Coronary artery (tissue), 2 donors: ENCODE measurements around the gene PRKN.

Experiments used
- DNase-seq: peaks from one replicate; pipeline ENCODE4 v3.0.0-alpha.2; 2017; ENCODE audit warnings: low spot score
- H3K27ac ChIP-seq, 2 donors: fragments of 200-600 bp; sonication (generic); one replicate each; pipeline ENCODE4 v1.5.1; 2016 to 2019
- H3K4me3 ChIP-seq: fragments of 200-600 bp; sonication (generic); 2 replicates; pipeline ENCODE4 v1.5.1; 2016; ENCODE audit warnings: mild to moderate bottlenecking, moderate library complexity
- TF ChIP-seq, protein P1 (sequence below): fragments of 200-600 bp; sonication (generic); IDR thresholded peaks from one replicate; pipeline ENCODE4 v1.5.1; 2019; ENCODE audit warnings: antibody characterized with exemption

Gene PRKN

DNA sequence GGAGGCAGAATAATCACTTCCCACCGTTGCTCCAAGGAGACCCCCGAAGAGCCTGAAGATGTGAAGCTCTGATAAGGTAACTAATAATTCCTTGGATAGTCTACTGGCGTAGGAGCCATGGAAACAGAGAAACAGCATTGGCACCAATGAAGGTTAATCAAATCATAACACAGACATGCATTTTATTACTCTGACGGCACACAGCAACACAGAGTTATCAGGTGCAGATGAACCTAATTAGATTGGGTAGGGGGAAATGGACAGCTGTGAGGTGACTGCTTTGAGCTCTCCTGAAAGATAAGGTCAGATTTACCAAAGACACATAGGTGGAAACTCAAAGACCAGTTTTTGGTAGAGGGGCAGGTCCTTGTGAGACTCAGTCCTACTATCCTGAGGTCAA lies 909.7 kb downstream of the PRKN start:
- no peak for DNase-seq
- TF ChIP-seq, protein P1, sequence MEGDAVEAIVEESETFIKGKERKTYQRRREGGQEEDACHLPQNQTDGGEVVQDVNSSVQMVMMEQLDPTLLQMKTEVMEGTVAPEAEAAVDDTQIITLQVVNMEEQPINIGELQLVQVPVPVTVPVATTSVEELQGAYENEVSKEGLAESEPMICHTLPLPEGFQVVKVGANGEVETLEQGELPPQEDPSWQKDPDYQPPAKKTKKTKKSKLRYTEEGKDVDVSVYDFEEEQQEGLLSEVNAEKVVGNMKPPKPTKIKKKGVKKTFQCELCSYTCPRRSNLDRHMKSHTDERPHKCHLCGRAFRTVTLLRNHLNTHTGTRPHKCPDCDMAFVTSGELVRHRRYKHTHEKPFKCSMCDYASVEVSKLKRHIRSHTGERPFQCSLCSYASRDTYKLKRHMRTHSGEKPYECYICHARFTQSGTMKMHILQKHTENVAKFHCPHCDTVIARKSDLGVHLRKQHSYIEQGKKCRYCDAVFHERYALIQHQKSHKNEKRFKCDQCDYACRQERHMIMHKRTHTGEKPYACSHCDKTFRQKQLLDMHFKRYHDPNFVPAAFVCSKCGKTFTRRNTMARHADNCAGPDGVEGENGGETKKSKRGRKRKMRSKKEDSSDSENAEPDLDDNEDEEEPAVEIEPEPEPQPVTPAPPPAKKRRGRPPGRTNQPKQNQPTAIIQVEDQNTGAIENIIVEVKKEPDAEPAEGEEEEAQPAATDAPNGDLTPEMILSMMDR = no peak
- Histone ChIP-seq H3K4me3 (no peak overlapping the region), H3K27ac (no peak overlapping the region)

DNA sequence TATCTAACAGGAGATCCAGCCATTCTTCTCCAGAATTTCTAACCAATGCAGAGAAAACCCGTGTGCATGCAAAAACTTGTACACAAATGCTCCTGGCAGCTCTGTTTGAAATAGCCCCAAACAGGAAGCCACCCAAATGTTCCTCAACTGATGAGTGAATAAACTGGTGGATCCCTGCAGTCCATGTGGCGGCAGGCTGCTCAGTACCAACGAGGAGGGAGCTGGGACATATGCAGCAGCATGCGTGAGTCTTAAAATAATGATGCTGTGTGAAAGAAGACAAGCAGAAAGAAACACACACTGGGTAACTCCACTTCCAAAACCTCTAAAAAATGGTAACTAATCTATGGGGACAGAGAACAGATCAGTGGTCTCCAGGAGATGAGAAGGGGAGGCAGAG lies 911.6 kb downstream of the PRKN start:
- no peak overlapping the region for H3K27ac ChIP-seq
- no peak overlapping the region for H3K4me3 ChIP-seq
- TF ChIP-seq, protein P1 = no peak
- DNase-seq = no peak

DNA sequence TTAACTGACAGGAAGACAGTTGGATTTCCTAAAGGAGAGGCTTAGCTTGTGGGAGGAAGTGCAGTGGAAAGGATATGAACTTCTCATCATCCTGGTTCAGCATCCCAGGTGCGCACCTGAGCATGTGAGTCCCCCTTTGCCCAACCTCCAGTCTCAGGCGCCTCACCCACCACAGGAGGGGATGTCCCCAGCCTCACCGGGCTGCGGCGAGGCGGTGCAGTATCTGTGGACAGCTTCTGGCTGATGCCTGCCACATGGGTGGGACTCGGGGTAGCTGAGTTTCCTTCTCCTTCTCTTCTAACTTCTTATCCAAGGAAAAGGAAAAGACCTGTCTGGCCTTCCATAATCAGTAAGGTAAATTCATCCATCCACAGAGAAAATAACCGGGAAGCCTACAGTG lies 914.4 kb downstream of the PRKN start:
- DNase-seq = no peak
- Histone ChIP-seq H3K27ac (no peak overlapping the region), H3K4me3 (no peak overlapping the region)
- TF ChIP-seq, protein P1 = no peak

DNA sequence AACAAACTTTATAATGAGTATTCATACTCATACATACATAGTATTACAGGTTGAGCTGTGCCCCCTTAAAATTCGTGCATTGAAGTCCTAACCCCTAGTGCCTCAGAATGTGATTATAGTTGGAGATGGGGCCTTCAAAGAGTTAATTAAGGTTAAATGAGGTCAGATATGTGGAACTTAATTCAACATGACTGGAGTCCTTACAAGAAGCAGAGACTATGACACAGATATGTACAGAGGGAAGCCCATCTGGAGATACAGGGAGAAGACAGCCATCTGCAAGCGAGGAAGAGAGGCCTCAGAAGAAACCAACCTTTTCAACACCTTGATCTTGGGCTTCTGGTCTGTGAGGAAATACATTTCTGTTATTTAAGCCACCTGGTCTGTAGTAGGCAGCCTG lies 917.6 kb downstream of the PRKN start:
- no peak overlapping the region for H3K27ac ChIP-seq
- H3K4me3 ChIP-seq = no peak overlapping the region
- TF ChIP-seq, protein P1 = no peak
- DNase-seq = no peak

DNA sequence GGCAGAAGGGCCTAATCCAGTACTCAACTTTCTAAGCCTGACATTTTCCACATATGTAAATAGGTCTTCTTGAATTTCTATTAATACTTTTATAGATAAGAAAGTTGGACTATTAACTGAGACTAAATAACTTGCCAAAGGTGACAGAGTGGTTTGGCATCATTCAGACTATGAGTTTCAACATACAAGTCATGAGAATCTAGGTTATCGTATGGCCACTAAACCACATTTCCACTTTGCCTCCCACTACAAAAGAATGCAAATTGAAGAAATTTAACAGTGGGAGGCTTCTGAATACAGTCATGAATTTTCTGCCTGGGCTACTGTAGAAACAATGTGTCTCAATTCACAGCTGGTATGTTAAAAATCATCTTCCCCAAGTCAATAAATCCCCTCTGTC lies 922.7 kb downstream of the PRKN start:
- no peak for DNase-seq
- TF ChIP-seq, protein P1 = no peak
- Histone ChIP-seq H3K4me3 (no peak overlapping the region), H3K27ac (no peak overlapping the region)

DNA sequence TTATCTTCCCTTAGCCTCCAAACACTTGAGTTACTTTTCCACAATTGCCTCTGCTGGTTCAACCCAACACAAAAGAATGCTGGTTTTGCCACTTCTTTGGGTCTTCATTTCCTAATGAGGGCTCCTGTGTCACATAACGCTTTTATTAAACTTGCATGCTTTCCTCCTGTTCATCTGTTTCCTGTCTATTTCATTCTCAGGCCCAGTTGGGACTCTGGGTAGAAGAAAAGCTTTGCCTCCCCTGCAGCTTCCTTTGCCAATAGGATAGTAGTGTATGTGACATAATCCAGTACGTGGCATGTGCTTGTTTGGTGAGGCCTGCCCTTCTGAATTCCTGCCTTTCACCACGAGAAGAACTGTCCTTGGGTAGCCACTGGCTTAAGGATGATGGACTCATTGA lies 924.4 kb downstream of the PRKN start:
- H3K27ac ChIP-seq = no peak overlapping the region
- H3K4me3 ChIP-seq = no peak overlapping the region
- TF ChIP-seq, protein P1 = no peak
- DNase-seq = no peak

DNA sequence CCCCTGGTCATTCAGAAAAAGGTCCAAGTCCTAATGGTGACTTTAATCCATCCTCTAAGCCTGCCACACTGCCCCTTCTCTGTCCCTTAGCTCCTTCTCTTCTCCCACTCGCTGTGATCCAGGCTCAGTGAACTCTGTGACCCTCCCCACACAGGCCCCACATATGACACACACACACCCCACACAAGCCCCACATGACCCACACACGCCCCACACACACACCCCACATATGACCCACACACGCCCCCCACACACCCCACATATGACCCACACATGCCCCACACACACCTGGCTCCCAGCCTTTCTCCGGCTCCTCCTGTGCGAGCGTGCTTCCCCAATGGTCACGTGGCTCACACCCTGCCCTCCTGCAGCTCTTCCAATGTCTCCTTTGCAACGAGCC lies 925.3 kb downstream of the PRKN start:
- DNase-seq = no peak
- H3K4me3 ChIP-seq = no peak overlapping the region
- TF ChIP-seq, protein P1 = no peak
- no peak overlapping the region for H3K27ac ChIP-seq
